OCI-LY3 (cell line): ENCODE data around the gene NINJ1.

Source experiments
- CTCF ChIP-seq: fragments of 200-600, 300-600 bp; sonication (generic); IDR thresholded peaks from 2 replicates; pipeline ENCODE4 v1.5.1; 2014; ENCODE audit warnings: antibody characterized with exemption, low read length, low read depth
- EZH2phosphoT487 ChIP-seq: fragments of 200-600 bp; shearing (Covaris generic); IDR thresholded peaks from 2 replicates; pipeline ENCODE4 v1.6.1; 2018; ENCODE audit warnings: antibody characterized with exemption, mixed run types, low read depth

- TF ChIP-seq CTCF (no peak), EZH2phosphoT487 (no peak)
These were observed at the start of gene NINJ1 for GRCh38 chr9:93134015-93134739.
